Measurements from ENCODE around the gene PDZD2.

- TF ChIP-seq, protein P1, sequence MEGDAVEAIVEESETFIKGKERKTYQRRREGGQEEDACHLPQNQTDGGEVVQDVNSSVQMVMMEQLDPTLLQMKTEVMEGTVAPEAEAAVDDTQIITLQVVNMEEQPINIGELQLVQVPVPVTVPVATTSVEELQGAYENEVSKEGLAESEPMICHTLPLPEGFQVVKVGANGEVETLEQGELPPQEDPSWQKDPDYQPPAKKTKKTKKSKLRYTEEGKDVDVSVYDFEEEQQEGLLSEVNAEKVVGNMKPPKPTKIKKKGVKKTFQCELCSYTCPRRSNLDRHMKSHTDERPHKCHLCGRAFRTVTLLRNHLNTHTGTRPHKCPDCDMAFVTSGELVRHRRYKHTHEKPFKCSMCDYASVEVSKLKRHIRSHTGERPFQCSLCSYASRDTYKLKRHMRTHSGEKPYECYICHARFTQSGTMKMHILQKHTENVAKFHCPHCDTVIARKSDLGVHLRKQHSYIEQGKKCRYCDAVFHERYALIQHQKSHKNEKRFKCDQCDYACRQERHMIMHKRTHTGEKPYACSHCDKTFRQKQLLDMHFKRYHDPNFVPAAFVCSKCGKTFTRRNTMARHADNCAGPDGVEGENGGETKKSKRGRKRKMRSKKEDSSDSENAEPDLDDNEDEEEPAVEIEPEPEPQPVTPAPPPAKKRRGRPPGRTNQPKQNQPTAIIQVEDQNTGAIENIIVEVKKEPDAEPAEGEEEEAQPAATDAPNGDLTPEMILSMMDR (IDR thresholded peaks at IDR 0.05; ENCODE audit: low read depth, low read length) = no peak
- TF ChIP-seq EZH2phosphoT487 (IDR thresholded peaks at IDR 0.05; ENCODE audit: low read depth) = no peak
Observed at GRCh38 chr5:31972558-31972957, 333.6 kb downstream of the PDZD2 start.

Measured in OCI-LY3 (cell line).